ENCODE measurements around the gene PET117.

GRCh38 chr20:18138639-18139583, 1.2 kb downstream of the PET117 start:
- TF ChIP-seq CTCF (IDR thresholded peaks at IDR 0.05; ENCODE audit: extremely low read depth in 1 of 2, insufficient read depth in 1 of 2, low read depth in 1 of 2, low read length in 2 of 2) (no peak), POLR2AphosphoS5 (IDR thresholded peaks at IDR 0.05; ENCODE audit: insufficient read depth, low read depth, low read length) (no peak)

Measured in endothelial cell of umbilical vein (primary cell).